ENCODE results near the gene CREB1.

DNA sequence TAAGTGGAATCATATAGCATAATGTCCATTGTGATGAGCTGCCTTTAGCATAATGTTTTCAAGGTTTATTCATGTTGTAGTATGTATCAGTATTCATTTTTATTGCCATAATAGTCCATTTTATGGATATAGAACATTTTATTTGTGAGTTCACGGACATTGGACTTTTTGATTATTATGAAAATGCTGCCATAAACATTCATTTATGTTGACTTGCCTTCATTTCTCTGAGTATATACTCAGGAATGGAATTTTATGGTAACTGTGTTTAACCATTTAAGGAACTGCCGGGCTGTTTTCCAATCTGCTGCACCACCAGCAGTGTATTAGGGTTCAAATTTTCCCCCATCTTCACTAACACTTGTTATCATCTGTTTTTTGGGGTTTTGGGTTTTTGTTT is 12.2 kb downstream of the CREB1 start:
- TF ChIP-seq, protein P1, sequence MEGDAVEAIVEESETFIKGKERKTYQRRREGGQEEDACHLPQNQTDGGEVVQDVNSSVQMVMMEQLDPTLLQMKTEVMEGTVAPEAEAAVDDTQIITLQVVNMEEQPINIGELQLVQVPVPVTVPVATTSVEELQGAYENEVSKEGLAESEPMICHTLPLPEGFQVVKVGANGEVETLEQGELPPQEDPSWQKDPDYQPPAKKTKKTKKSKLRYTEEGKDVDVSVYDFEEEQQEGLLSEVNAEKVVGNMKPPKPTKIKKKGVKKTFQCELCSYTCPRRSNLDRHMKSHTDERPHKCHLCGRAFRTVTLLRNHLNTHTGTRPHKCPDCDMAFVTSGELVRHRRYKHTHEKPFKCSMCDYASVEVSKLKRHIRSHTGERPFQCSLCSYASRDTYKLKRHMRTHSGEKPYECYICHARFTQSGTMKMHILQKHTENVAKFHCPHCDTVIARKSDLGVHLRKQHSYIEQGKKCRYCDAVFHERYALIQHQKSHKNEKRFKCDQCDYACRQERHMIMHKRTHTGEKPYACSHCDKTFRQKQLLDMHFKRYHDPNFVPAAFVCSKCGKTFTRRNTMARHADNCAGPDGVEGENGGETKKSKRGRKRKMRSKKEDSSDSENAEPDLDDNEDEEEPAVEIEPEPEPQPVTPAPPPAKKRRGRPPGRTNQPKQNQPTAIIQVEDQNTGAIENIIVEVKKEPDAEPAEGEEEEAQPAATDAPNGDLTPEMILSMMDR (conservative IDR thresholded peaks at IDR 0.05): no peak
- no peak for TF ChIP-seq ZFX (IDR thresholded peaks at IDR 0.05)
